Smooth muscle cell (in vitro differentiated cells): ENCODE measurements around the gene ISCA2. TPM values are rescaled to one million over a fixed set of nuclear protein-coding genes. Genes with fewer than 3 reads are reported as not detected.
"Not testable (repeated sequence)": the region's sequence is repeated elsewhere in the genome, so short reads cannot be mapped to it uniquely, and the experiment has no call there.

Source experiments
- DNase-seq: peaks from one replicate; lab custom pipeline; 2025; ENCODE audit not compliant: unreplicated experiment; lab: John Stamatoyannopoulos, UW
- H2AFZ ChIP-seq: fragments of 200-600 bp; sonication (generic); 2 replicates; pipeline ENCODE4 v1.6.0; 2016; ENCODE audit warnings: antibody characterized with exemption, low read depth, mild to moderate bottlenecking
- H3F3A ChIP-seq: fragments of 200-600 bp; sonication (generic); 2 replicates; pipeline ENCODE4 v1.6.0; 2017; ENCODE audit warnings: antibody characterized with exemption, low read depth
- H3K27ac ChIP-seq: fragments of 200-600 bp; sonication (generic); 2 replicates; pipeline ENCODE4 v1.5.1; 2016; ENCODE audit warnings: low read depth, mild to moderate bottlenecking
- H3K27me3 ChIP-seq: fragments of 200-600 bp; sonication (generic); 2 replicates; pipeline ENCODE4 v1.6.1; 2016; ENCODE audit warnings: low read depth, mild to moderate bottlenecking
- H3K36me3 ChIP-seq: fragments of 200-600 bp; sonication (generic); 2 replicates; pipeline ENCODE4 v1.5.1; 2016; ENCODE audit warnings: low read depth
- H3K4me1 ChIP-seq: fragments of 200-600 bp; sonication (generic); 2 replicates; pipeline ENCODE4 v1.5.1; 2016; ENCODE audit warnings: low read depth
- H3K4me2 ChIP-seq: fragments of 200-600 bp; sonication (generic); 2 replicates; pipeline ENCODE4 v1.6.0; 2016; ENCODE audit warnings: mild to moderate bottlenecking
- H3K4me3 ChIP-seq: fragments of 200-600 bp; sonication (generic); 2 replicates; pipeline ENCODE4 v1.5.1; 2016; ENCODE audit warnings: mild to moderate bottlenecking
- H3K79me2 ChIP-seq: fragments of 200-600 bp; sonication (generic); 2 replicates; pipeline ENCODE4 v1.6.0; 2016; ENCODE audit warnings: low read depth, mild to moderate bottlenecking
- H3K9ac ChIP-seq: fragments of 200-600 bp; sonication (generic); 2 replicates; pipeline ENCODE4 v1.6.0; 2016; ENCODE audit warnings: low read depth
- H3K9me3 ChIP-seq: fragments of 200-600 bp; sonication (generic); replicated peaks from 2 replicates; pipeline ENCODE4 v1.5.1; 2016; ENCODE audit warnings: low read depth
- H4K20me1 ChIP-seq: fragments of 200-600 bp; sonication (generic); 2 replicates; pipeline ENCODE4 v1.6.0; 2016; ENCODE audit warnings: low read depth
- CTCF ChIP-seq: fragments of 200-600 bp; sonication (generic); IDR thresholded peaks from 2 replicates; pipeline ENCODE4 v1.5.1; 2017; ENCODE audit warnings: borderline replicate concordance, mild to moderate bottlenecking, antibody characterized with exemption; ENCODE audit not compliant: insufficient read depth, poor library complexity, severe bottlenecking
- whole genome bisulfite sequencing: methylation state at CpG from one replicate; pipeline ENCODE4 v1.1.7; 2016; ENCODE audit warnings: low lambda C conversion rate; 5-methylcytosine and 5-hydroxymethylcytosine counted together
- polyA plus RNA-seq: library from polyadenylated mRNA; unstranded; fragments of >200 nt; fragmentation: Nextera tagmentation; extraction: Ambion mirVana; gene quantifications from 2 replicates; pipeline ENCODE4 v1.2.1, GENCODE V29; 2016
- total RNA-seq: library from RNA; depleted of rRNA; stranded (reverse); fragments of >200 nt; gene quantifications from 2 replicates; pipeline ENCODE4 v1.2.3, GENCODE V29; 2014

Gene ISCA2
- total and polyA plus RNA-seq, 2 experiments from 2014 or later, result 15.0 to 65.8 TPM

- Histone ChIP-seq H2AFZ (no peak overlapping the region), H3K9ac (no peak overlapping the region), H3K36me3 (peaks cover 5% of the 10 kb centered on the region), H3K4me2 (no peak overlapping the region), H3K27ac (no peak overlapping the region), H4K20me1 (no peaks in the 10 kb centered on the region), H3K27me3 (no peaks in the 10 kb centered on the region), H3K79me2 (no peaks in the 10 kb centered on the region), H3K4me3 (no peak overlapping the region), H3K4me1 (peaks cover 3% of the 10 kb centered on the region), H3K9me3 (no peaks in the 10 kb centered on the region), H3F3A (no peaks in the 10 kb centered on the region)
- TF ChIP-seq CTCF, result no peak
- WGBS, result 93% methylated on average over 10 of the region's 10 CpGs
- DNase-seq, result no peak
Observed at GRCh38 chr14:74532246-74532645, 38.7 kb downstream of the ISCA2 start.

- Histone ChIP-seq H3K27me3 (no peaks in the 10 kb centered on the region), H3K4me2 (no peak overlapping the region), H3K4me1 (peaks cover 3% of the 10 kb centered on the region), H2AFZ (no peak overlapping the region), H3K79me2 (no peaks in the 10 kb centered on the region), H4K20me1 (no peaks in the 10 kb centered on the region), H3K4me3 (no peak overlapping the region), H3F3A (no peaks in the 10 kb centered on the region), H3K36me3 (peaks cover 5% of the 10 kb centered on the region), H3K27ac (no peak overlapping the region), H3K9ac (no peak overlapping the region), H3K9me3 (no peaks in the 10 kb centered on the region)
- WGBS, result 97% methylated on average over 7 of the region's 7 CpGs
- no peak for DNase-seq
- no peak for TF ChIP-seq CTCF
Observed at GRCh38 chr14:74533576-74533975, 40.0 kb downstream of the ISCA2 start.

- Histone ChIP-seq H3K4me1 (peaks cover 3% of the 10 kb centered on the region), H3F3A (no peaks in the 10 kb centered on the region), H3K36me3 (peaks cover 5% of the 10 kb centered on the region), H4K20me1 (peaks cover under 1% of the 10 kb centered on the region), H3K9ac (no peak overlapping the region), H3K79me2 (no peaks in the 10 kb centered on the region), H3K4me3 (no peak overlapping the region), H3K27me3 (no peaks in the 10 kb centered on the region), H3K4me2 (no peak overlapping the region), H2AFZ (no peak overlapping the region), H3K9me3 (no peaks in the 10 kb centered on the region), H3K27ac (no peak overlapping the region)
- 93% methylated on average over 10 of the region's 10 CpGs for WGBS
- no peak for TF ChIP-seq CTCF
- DNase-seq, result no peak
Observed at GRCh38 chr14:74535756-74536325, 42.3 kb downstream of the ISCA2 start.

- not testable (repeated sequence) for H4K20me1 ChIP-seq, H3K9ac ChIP-seq, H2AFZ ChIP-seq, DNase-seq, H3K27me3 ChIP-seq, H3K36me3 ChIP-seq, H3K4me2 ChIP-seq, H3K9me3 ChIP-seq, H3F3A ChIP-seq, H3K79me2 ChIP-seq, H3K4me3 ChIP-seq, H3K4me1 ChIP-seq, H3K27ac ChIP-seq
- WGBS, result 91% methylated on average over 3 of the region's 3 CpGs
Observed at GRCh38 chr14:74536336-74536735, 42.8 kb downstream of the ISCA2 start.
